GM19455 (cell line): ENCODE results near the gene TOMM40L.
A peak's percentile ranks its signal among the peaks of the same experiment; 100 is the strongest.

Experiments
- ATAC-seq: cut with Tn5 transposase; IDR thresholded peaks from one replicate; pipeline ENCODE4 v1.9.1; 2021; ENCODE audit not compliant: unreplicated experiment

The TOMM40L gene

GRCh38 chr1:161225534-161226319, at the start of gene TOMM40L:
Gene TOMM40L (plus strand): TSS chr1:161226060. CDS start chr1:161226490, 430 bp downstream.
- ATAC-seq, result peak; percentile 90

GRCh38 chr1:161176468-161177111, 49.3 kb upstream of the TOMM40L start:
- no peak for ATAC-seq

- ATAC-seq, result peak; percentile 73
These were observed 48.5 kb upstream of the TOMM40L start, which contains the start of gene B4GALT3 for GRCh38 chr1:161177112-161177935. Gene B4GALT3 (minus strand): TSS chr1:161177507. CDS start chr1:161176060, 1,447 bp downstream.

- no peak for ATAC-seq
These were observed 48.0 kb upstream of the TOMM40L start for GRCh38 chr1:161177936-161178244.

- no peak for ATAC-seq
These were observed 46.2 kb upstream of the TOMM40L start for GRCh38 chr1:161179698-161180097.

- no peak for ATAC-seq
These were observed 45.2 kb upstream of the TOMM40L start for GRCh38 chr1:161180639-161181038.

- peak; percentile 49 for ATAC-seq
These were observed 43.6 kb upstream of the TOMM40L start for GRCh38 chr1:161182214-161182613.

- ATAC-seq, result peak; percentile 66
These were observed 40.6 kb upstream of the TOMM40L start for GRCh38 chr1:161185282-161185682.

- no peak for ATAC-seq
These were observed 40.0 kb upstream of the TOMM40L start for GRCh38 chr1:161185732-161186311.

- no peak for ATAC-seq
These were observed 38.5 kb upstream of the TOMM40L start for GRCh38 chr1:161187311-161187710.

- no peak for ATAC-seq
These were observed 37.5 kb upstream of the TOMM40L start for GRCh38 chr1:161188381-161188780.

- no peak for ATAC-seq
These were observed 36.8 kb upstream of the TOMM40L start for GRCh38 chr1:161189036-161189435.

- no peak for ATAC-seq
These were observed 34.8 kb upstream of the TOMM40L start for GRCh38 chr1:161190962-161191521.

- no peak for ATAC-seq
These were observed 33.9 kb upstream of the TOMM40L start for GRCh38 chr1:161191971-161192370.

- peak; percentile 59 for ATAC-seq
These were observed 33.1 kb upstream of the TOMM40L start for GRCh38 chr1:161192476-161193465.

GRCh38 chr1:161193561-161194235, 32.2 kb upstream of the TOMM40L start:
- no peak for ATAC-seq

GRCh38 chr1:161195171-161195570, 30.7 kb upstream of the TOMM40L start:
- ATAC-seq, result no peak

GRCh38 chr1:161196111-161196510, 29.7 kb upstream of the TOMM40L start:
- no peak for ATAC-seq
